Peyer's patch (tissue), 4 donors: Measurements from ENCODE around the gene PLEKHA7.

ENCODE experiments used
- POLR2A ChIP-seq, 2 donors: fragments of 450-650 bp; IDR thresholded peaks; one replicate each; pipeline ENCODE4 v1.5.1; 2017; ENCODE audit warnings: antibody characterized with exemption in 2 of 2, mild to moderate bottlenecking in 2 of 2, moderate library complexity in 2 of 2
- TF ChIP-seq, protein P1 (sequence below), 6 experiments: fragments of 450-650 bp in 4 of 6; fragments of 200-600 bp in 2 of 6; sonication (generic) in 1 of 6; IDR thresholded peaks; one replicate each; pipeline ENCODE4 v1.5.1; 2017 to 2019; ENCODE audit warnings: antibody characterized with exemption in 6 of 6, mild to moderate bottlenecking in 3 of 6, moderate library complexity in 1 of 6

DNA sequence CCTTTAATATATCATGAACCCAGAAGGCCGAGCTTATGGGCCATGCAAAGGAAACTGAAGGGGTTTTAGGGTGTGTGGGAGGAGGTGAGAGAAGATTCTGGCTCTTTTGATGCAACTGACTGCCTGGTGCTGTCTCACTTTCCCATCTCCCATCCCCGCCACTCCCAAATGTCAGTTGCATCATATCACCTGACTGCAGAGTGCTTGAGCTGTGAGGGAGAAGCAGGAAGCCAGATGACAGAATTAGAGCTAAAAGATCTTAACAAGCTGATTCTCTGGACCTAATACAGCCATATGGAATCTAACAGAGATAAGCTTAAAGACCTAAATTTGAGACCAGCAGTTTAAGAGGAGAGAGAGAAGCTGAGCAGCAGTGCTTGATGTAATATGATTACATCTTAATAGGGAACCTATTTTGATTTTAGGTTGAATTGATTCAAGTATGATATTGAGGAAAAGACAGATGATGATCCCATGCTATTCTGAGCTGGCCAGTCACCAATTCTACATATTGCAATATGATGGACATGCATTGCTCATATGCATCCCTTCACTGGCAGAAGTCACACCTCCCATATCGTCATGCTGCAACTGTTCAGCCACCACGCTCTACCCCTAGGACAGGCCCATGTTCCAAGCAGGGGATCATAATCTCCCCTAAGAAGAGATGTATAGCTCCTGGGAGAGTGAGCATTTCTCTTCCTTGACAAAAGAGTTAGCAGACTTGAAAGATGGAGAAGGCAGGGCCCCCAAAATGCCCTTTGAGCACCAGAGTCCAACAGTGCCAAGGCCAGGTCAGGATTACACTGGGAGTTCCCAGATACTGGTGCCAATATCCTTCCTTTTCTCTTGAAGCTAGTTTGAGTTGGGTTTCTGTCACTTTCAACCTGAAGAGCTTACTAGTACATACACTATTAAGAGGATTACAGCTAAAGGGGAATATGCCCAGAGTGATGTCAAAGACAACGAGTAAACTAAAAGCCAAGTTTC, 44.9 kb downstream of the PLEKHA7 start:
- TF ChIP-seq, protein P1, sequence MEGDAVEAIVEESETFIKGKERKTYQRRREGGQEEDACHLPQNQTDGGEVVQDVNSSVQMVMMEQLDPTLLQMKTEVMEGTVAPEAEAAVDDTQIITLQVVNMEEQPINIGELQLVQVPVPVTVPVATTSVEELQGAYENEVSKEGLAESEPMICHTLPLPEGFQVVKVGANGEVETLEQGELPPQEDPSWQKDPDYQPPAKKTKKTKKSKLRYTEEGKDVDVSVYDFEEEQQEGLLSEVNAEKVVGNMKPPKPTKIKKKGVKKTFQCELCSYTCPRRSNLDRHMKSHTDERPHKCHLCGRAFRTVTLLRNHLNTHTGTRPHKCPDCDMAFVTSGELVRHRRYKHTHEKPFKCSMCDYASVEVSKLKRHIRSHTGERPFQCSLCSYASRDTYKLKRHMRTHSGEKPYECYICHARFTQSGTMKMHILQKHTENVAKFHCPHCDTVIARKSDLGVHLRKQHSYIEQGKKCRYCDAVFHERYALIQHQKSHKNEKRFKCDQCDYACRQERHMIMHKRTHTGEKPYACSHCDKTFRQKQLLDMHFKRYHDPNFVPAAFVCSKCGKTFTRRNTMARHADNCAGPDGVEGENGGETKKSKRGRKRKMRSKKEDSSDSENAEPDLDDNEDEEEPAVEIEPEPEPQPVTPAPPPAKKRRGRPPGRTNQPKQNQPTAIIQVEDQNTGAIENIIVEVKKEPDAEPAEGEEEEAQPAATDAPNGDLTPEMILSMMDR (IDR thresholded peaks at IDR 0.05), result no peak
- no peak for TF ChIP-seq POLR2A (IDR thresholded peaks at IDR 0.05)
